ENCODE data around the gene IL11.
A peak's percentile ranks its signal among the peaks of the same experiment; 100 is the strongest.
"Not testable (repeated sequence)": the region's sequence is repeated elsewhere in the genome, so short reads cannot be mapped to it uniquely, and the experiment has no call there.

Gene IL11

GRCh38 chr19:55370305-55370988 is at the start of gene IL11:
Gene IL11, minus strand, starts transcription at chr19:55370463. Its CDS starts 153 bp downstream, at chr19:55370310.
- H3K4me3 ChIP-seq (ENCODE audit: control insufficient read depth, low read depth, low read length), result peak within 1 kb of the TSS; percentile 67
- no peak for TF ChIP-seq CTCF (IDR thresholded peaks at IDR 0.05; ENCODE audit: control insufficient read depth, insufficient read depth, low read depth, low read length, missing control alignments)
- no peak for DNase-seq (ENCODE audit: low read depth)

- H3K4me3 ChIP-seq (ENCODE audit: control insufficient read depth, low read depth, low read length), result no peak overlapping the region
- no peak for DNase-seq (ENCODE audit: low read depth)
- no peak for TF ChIP-seq CTCF (IDR thresholded peaks at IDR 0.05; ENCODE audit: control insufficient read depth, insufficient read depth, low read depth, low read length, missing control alignments)
Measured at GRCh38 chr19:55419624-55420236, 49.5 kb upstream of the IL11 start.

- DNase-seq (ENCODE audit: low read depth), result no peak
- H3K4me3 ChIP-seq (ENCODE audit: control insufficient read depth, low read depth, low read length), result no peak overlapping the region
- no peak for TF ChIP-seq CTCF (IDR thresholded peaks at IDR 0.05; ENCODE audit: control insufficient read depth, insufficient read depth, low read depth, low read length, missing control alignments)
Measured at GRCh38 chr19:55419103-55419502, 48.8 kb upstream of the IL11 start.

GRCh38 chr19:55418185-55418584 is 47.9 kb upstream of the IL11 start:
- TF ChIP-seq CTCF (IDR thresholded peaks at IDR 0.05; ENCODE audit: control insufficient read depth, insufficient read depth, low read depth, low read length, missing control alignments), result peak; percentile 74
- H3K4me3 ChIP-seq (ENCODE audit: control insufficient read depth, low read depth, low read length), result no peak overlapping the region
- peak; percentile 62 for DNase-seq (ENCODE audit: low read depth)

GRCh38 chr19:55410168-55410567 is 39.9 kb upstream of the IL11 start:
- no peak overlapping the region for H3K4me3 ChIP-seq (ENCODE audit: control insufficient read depth, low read depth, low read length)
- DNase-seq (ENCODE audit: low read depth), result no peak

GRCh38 chr19:55409179-55409578 is 38.9 kb upstream of the IL11 start:
- DNase-seq (ENCODE audit: low read depth); H3K4me3 ChIP-seq (ENCODE audit: control insufficient read depth, low read depth, low read length): not testable (repeated sequence)

More at GRCh38 chr19:55410168-55410567, 39.9 kb upstream of the IL11 start:
- no peak for TF ChIP-seq CTCF (IDR thresholded peaks at IDR 0.05; ENCODE audit: control insufficient read depth, insufficient read depth, low read depth, low read length, missing control alignments)

GRCh38 chr19:55408533-55408872 is 38.2 kb upstream of the IL11 start:
- peak overlapping the region; percentile 39 for H3K4me3 ChIP-seq (ENCODE audit: control insufficient read depth, low read depth, low read length)
- DNase-seq (ENCODE audit: low read depth), result no peak
- TF ChIP-seq CTCF (IDR thresholded peaks at IDR 0.05; ENCODE audit: control insufficient read depth, insufficient read depth, low read depth, low read length, missing control alignments), result no peak

Measured in AG09309 (cell line).